ENCODE data around the gene VKORC1L1.
"Not testable (repeated sequence)": the region's sequence is repeated elsewhere in the genome, so short reads cannot be mapped to it uniquely, and the experiment has no call there.

Gene VKORC1L1

DNA sequence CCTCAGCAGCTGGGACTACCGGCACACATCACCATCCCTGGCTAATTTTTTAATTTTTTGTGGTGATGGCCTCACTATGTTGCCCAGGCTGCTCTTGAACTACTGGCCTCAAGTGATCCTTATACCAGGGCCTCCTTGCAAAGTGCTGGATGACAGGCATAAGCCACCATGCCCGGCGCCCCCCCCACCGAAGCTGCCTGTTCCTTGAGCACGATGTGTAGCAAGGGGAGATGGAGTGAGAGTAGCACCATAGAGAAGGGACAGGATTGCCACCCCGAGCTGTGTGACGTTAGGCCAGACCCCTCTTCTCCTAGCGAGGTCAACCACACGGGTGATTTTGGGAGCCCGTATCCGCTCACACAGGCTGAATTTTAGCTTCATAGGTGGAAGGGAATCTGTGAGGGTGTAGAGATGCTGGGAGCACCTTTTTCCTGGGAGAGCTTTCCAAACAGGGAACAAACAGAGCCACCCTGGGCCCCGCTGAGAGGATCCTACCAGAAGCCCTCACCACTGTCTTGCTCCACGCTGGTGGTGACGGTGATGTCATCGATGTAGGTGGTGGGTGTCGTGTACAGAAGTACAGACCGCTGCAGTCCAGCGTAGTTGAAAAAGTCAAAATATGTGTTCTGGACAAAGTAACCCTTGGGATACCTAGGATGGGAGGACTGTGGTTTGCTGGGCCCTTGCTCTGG is 106.2 kb downstream of the VKORC1L1 start:
- no peak for DNase-seq (ENCODE audit: low spot score)

DNA sequence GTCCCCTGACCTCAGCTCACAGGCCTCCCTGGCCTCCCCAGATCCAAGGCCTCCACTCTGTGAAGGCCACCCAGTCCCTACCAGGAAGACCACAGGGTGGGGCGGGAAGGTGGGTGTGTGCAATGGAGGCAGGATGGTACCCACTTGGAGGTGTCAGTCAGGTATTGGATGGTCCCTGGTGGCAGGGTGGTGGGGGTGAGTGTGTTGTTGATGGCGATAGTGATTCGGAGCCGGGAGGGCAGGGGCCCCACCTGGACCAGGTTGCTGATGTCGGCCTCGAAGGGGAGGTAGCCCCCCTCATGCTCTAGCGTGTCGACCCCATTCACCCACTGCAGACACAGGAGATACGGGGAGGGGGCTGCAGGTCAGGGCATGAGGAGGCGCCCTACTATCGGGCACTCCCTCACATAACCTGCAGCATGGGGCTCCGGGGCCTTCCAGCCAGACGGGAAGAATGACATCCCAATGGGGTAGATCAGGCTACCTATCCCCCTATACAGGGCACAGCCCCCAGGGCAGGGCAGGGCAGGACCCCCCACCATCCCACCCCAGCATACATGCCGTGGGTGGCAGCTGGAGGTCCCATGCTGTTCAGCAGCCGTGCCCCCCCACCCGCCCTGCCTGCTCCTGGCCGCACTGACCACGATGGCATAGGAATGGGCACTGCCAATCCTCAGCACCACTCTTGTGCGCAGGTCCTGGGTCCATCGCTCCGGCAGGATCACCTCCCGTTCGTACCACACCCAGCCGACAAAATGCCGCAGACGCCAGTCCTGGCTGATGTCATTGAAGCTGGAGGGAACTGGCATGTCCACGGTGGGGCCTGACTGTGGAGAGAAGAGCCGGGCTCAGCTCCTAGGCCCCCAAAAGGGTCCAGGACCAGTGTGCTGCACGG is 107.0 kb downstream of the VKORC1L1 start:
- no peak for DNase-seq (ENCODE audit: low spot score)

- DNase-seq (ENCODE audit: low spot score) = peak; percentile 72
Observed at GRCh38 chr7:65980478-65981250, 107.8 kb downstream of the VKORC1L1 start.

DNA sequence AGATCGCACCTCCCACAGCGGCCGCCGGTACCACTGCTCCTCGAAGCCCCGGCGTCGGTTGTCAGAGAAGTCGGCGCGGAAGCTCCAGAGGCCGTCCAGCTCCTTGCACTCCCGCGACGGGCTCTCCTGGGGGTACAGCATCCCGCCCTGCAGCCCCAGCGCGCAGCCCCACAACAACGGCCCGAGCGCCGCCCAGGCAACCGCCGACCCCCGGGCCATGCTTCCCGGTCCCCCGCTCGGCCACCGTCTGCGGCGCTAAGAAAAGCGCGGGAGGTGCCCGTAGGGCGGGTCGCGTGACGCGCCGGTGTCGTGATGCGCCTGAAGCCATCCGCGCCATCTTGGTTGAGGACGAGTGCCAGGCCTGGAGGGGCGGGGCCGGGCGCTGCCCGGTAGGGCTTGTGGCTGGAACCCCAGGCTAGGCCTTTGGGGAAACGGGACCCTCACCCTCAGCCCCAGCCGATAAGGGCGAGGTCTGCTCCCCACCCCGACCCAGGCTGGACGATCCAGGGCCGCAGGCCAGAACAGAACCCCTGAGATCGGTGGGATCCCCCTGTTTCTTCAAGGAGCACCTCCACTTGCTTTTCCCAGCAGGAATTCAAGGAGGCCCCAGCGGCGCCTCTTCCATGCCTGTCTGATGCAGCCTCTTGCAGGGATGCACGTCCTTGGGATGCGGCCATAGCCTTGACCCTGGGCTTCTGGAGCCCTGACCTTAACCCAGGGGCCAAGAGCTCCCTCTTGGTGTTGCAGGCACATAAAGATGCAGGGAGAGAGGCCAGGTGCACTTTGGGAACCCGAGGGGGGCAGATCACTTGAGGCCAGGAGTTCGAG is 109.3 kb downstream of the VKORC1L1 start, which contains the start of gene GUSB:
GUSB (minus strand) TSS at position 249 of the 828 bp plus-strand sequence; CDS start at position 219, 30 bp downstream.
- DNase-seq (ENCODE audit: low spot score) = peak; percentile 83

DNA sequence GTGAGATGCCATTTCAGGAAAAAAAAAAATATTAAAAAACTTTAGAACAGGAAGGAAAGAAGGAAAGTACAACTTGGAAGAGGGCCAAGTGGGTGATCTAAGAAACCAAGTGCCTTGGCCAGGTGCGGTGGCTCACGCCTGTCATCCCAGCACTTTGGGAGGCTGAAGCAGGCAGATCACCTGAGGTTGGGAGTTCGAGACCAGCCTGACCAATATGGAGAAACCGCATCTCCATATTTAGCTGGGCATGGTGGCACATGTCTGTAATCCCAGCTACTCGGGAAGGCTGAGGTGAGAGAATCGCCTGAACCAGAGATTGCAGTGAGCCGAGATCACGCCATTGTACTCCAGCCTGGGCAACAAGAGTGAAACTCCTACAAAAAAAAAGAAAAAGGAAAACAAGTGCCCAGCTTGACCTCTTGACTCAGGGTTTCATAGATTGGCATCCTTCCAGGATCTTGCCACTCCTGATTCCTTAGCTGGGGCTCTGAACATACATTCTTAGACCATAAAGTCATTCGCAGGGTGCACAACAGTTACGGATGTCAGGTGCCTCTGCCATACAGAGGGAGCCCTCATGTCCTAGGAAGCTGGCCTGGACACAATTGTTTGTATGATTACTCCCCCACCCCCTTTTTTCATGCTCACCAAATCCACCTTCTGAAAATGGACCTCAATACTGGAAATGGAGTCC is 111.2 kb downstream of the VKORC1L1 start:
- no peak for DNase-seq (ENCODE audit: low spot score)

DNA sequence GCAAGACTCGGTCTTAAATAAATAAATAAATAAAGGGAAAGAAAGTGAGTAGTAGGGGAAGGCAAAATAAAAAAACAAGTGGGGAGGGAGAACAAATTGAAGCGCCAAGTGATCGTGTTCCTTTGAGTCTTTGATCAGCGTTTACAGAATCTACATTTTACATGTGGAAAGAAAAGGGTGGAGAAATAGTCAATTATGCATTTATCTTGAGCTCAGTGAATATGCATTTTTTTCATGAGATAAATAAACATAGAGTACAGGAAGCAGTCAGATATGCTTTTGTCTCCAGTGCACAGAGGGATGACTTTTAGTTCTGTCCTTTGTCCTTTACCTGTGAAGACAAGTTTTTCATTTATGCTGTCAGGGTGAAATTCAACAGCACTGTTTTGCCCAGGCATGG is 115.2 kb downstream of the VKORC1L1 start:
- DNase-seq (ENCODE audit: low spot score) = no peak

- DNase-seq (ENCODE audit: low spot score) = not testable (repeated sequence)
Observed at GRCh38 chr7:65988503-65988902, 115.6 kb downstream of the VKORC1L1 start.

DNA sequence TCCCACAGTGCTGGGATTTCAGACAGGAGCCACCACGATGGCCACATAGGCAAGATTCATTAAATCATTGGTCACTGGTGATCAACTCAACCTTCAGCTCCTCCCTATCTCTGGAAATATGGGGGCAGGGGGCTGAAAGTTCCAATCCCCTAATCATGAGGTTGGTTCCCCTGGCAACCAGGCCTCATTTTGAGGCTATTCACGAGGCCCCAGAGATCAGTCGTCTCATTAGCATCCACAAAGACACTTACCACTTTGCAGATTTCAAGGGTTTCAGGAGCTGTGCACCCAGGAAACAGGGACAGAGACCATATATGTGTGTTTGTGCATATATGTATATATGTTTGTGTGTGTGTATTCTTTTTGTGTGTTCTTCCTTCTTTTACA is 116.8 kb downstream of the VKORC1L1 start:
- DNase-seq (ENCODE audit: low spot score) = no peak

GRCh38 chr7:65991829-65992228 is 119.0 kb downstream of the VKORC1L1 start:
- DNase-seq (ENCODE audit: low spot score) = not testable (repeated sequence)

GRCh38 chr7:65992526-65992925 is 119.7 kb downstream of the VKORC1L1 start:
- no peak for DNase-seq (ENCODE audit: low spot score)

DNA sequence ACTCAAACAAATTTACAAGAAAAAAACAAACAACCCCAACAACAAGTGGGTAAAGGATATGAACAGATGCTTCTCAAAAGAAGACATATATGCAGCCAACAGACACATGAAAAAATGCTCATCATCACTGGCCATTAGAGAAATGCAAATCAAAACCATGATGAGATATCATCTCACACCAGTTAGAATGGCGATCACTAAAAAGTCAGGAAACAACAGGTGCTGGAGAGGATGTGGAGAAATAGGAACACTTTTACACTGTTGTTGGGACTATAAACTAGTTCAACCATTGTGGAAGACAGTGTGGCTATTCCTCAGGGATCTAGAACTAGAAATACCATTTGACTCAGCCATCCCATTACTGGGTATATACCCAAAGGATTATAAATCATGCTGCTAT is 122.1 kb downstream of the VKORC1L1 start:
- not testable (repeated sequence) for DNase-seq (ENCODE audit: low spot score)

DNA sequence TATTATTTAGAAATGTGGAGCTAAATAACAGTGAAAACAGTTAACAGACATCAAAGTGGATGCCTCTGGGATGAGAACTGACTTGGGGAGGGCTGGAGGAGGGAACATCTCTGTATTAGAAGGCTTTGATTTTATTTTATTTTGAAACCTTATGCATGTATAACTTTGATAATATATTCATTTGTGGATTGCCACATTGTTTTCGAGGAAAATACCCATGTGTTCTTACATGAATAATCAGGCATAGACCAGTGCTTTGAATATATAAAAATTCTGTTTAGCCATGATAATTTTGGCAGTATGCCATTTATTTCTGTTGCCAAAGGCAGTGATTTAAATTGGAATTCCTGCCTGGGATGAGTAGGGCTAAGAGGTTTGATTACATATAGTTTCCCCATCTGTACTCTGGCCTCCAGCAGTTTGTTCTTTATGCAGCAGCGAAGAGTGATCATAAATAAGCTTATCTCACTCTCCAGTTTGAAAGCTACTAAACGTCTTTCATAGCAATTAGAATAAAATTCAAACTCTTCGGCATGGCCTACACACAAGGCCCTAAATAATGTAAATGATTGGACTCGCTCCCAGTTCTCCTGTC is 128.0 kb downstream of the VKORC1L1 start:
- not testable (repeated sequence) for DNase-seq (ENCODE audit: low spot score)

GRCh38 chr7:66005115-66005671 is 132.3 kb downstream of the VKORC1L1 start:
- not testable (repeated sequence) for DNase-seq (ENCODE audit: low spot score)

GRCh38 chr7:66007232-66007631 is 134.4 kb downstream of the VKORC1L1 start:
- no peak for DNase-seq (ENCODE audit: low spot score)
